DOHH2 (cell line): Measurements from ENCODE around the gene PRKCE.

Experiments used
- H3F3A ChIP-seq: fragments of 200-600 bp; sonication (generic), shearing (Covaris generic); 2 replicates; pipeline ENCODE4 v1.6.0; 2016; ENCODE audit warnings: antibody characterized with exemption, mild to moderate bottlenecking; ENCODE audit not compliant: control insufficient read depth, insufficient read depth
- H3K27ac ChIP-seq: fragments of 200-600 bp; sonication (generic); 2 replicates; pipeline ENCODE4 v1.5.1; 2014; ENCODE audit warnings: low read depth, mild to moderate bottlenecking, low read length, moderate library complexity
- H3K27me3 ChIP-seq: fragments of 200-600 bp; sonication (generic); 2 replicates; pipeline ENCODE4 v1.6.1; 2014; ENCODE audit warnings: mild to moderate bottlenecking, low read length, mixed read lengths; ENCODE audit not compliant: control insufficient read depth
- H3K36me3 ChIP-seq: fragments of 200-600 bp; sonication (generic); 2 replicates; pipeline ENCODE4 v1.6.1; 2014; ENCODE audit warnings: mild to moderate bottlenecking, low read length, moderate library complexity, mixed read lengths; ENCODE audit not compliant: control insufficient read depth
- H3K4me1 ChIP-seq: fragments of 200-600 bp; sonication (generic); 2 replicates; pipeline ENCODE4 v1.6.1; 2014; ENCODE audit warnings: mild to moderate bottlenecking, low read length, mixed read lengths; ENCODE audit not compliant: control insufficient read depth
- H3K4me2 ChIP-seq: fragments of 200-600 bp; sonication (generic); 2 replicates; pipeline ENCODE4 v1.6.0; 2014; ENCODE audit warnings: mild to moderate bottlenecking, low read length, moderate library complexity
- H3K4me3 ChIP-seq: fragments of 200-600 bp; sonication (generic); 2 replicates; pipeline ENCODE4 v1.5.1; 2014; ENCODE audit warnings: mild to moderate bottlenecking, low read length, mixed read lengths
- H3K79me2 ChIP-seq: fragments of 200-600 bp; sonication (generic); 2 replicates; pipeline ENCODE4 v1.6.1; 2014; ENCODE audit warnings: mild to moderate bottlenecking, low read length, mixed read lengths; ENCODE audit not compliant: control insufficient read depth
- H3K9me2 ChIP-seq: fragments of 200-600 bp; sonication (generic); replicated peaks from 2 replicates; pipeline ENCODE4 v1.6.1; 2014; ENCODE audit warnings: mild to moderate bottlenecking, low read length, mixed read lengths; ENCODE audit not compliant: control insufficient read depth
- H3K9me3 ChIP-seq: fragments of 200-600 bp; sonication (generic); 2 replicates; pipeline ENCODE4 v1.6.1; 2014; ENCODE audit warnings: antibody characterized with exemption, low read length, mixed read lengths; ENCODE audit not compliant: control insufficient read depth, insufficient read depth
- H4K20me1 ChIP-seq: fragments of 200-600 bp; sonication (generic); 2 replicates; pipeline ENCODE4 v1.6.0; 2014; ENCODE audit warnings: low read depth, mild to moderate bottlenecking, antibody characterized with exemption, low read length, moderate library complexity; ENCODE audit not compliant: control insufficient read depth, insufficient read depth
- CTCF ChIP-seq: fragments of 200-600 bp; sonication (generic); IDR thresholded peaks from one replicate; pipeline ENCODE4 v1.5.1; 2014; ENCODE audit warnings: antibody characterized with exemption, mild to moderate bottlenecking, low read depth, low read length; ENCODE audit not compliant: poor library complexity, severe bottlenecking
- EZH2phosphoT487 ChIP-seq: fragments of 200-600 bp; sonication (generic); IDR thresholded peaks from 2 replicates; pipeline ENCODE4 v1.6.1; 2017; ENCODE audit warnings: borderline replicate concordance, mild to moderate bottlenecking, antibody characterized with exemption, low read length, moderate library complexity, mixed read lengths

PRKCE gene

GRCh38 chr2:46118656-46119371 is 467.3 kb downstream of the PRKCE start:
- Histone ChIP-seq H3K27ac (no peak overlapping the region), H3F3A (no peaks in the 10 kb centered on the region), H3K4me1 (no peaks in the 10 kb centered on the region), H3K79me2 (no peaks in the 10 kb centered on the region), H3K9me2 (no peaks in the 10 kb centered on the region), H3K4me3 (no peak overlapping the region), H4K20me1 (no peaks in the 10 kb centered on the region), H3K27me3 (no peaks in the 10 kb centered on the region; the same call in 1 of the 2 replicates), H3K36me3 (no peaks in the 10 kb centered on the region), H3K4me2 (no peak overlapping the region), H3K9me3 (no peaks in the 10 kb centered on the region)
- no peak for TF ChIP-seq CTCF
- TF ChIP-seq EZH2phosphoT487, result no peak

- Histone ChIP-seq H3K36me3 (no peaks in the 10 kb centered on the region), H3K4me2 (no peak overlapping the region)
- no peak for TF ChIP-seq CTCF
- no peak for TF ChIP-seq EZH2phosphoT487
These were observed 468.0 kb downstream of the PRKCE start for GRCh38 chr2:46119453-46119852.

GRCh38 chr2:46120792-46121555 is 469.5 kb downstream of the PRKCE start:
- no peaks in the 10 kb centered on the region for H3K4me1 ChIP-seq
- no peak overlapping the region for H3K4me3 ChIP-seq
- no peak overlapping the region for H3K27ac ChIP-seq
- H4K20me1 ChIP-seq, result no peaks in the 10 kb centered on the region
- no peaks in the 10 kb centered on the region for H3F3A ChIP-seq
- H3K9me3 ChIP-seq, result no peaks in the 10 kb centered on the region
- TF ChIP-seq CTCF (no peak), EZH2phosphoT487 (no peak)
- H3K9me2 ChIP-seq, result no peaks in the 10 kb centered on the region
- no peaks in the 10 kb centered on the region for H3K79me2 ChIP-seq
- no peaks in the 10 kb centered on the region; the same call in 1 of the 2 replicates for H3K27me3 ChIP-seq
- H3K36me3 ChIP-seq, result no peaks in the 10 kb centered on the region
- H3K4me2 ChIP-seq, result no peak overlapping the region

More at GRCh38 chr2:46119453-46119852, 468.0 kb downstream of the PRKCE start:
- Histone ChIP-seq H3F3A (no peaks in the 10 kb centered on the region), H3K9me2 (no peaks in the 10 kb centered on the region), H3K4me1 (no peaks in the 10 kb centered on the region), H3K9me3 (no peaks in the 10 kb centered on the region), H3K4me3 (no peak overlapping the region), H4K20me1 (no peaks in the 10 kb centered on the region), H3K79me2 (no peaks in the 10 kb centered on the region), H3K27me3 (no peaks in the 10 kb centered on the region; the same call in 1 of the 2 replicates), H3K27ac (no peak overlapping the region)
